Measurements from ENCODE around the gene ADGRV1. TPM values are rescaled to one million over a fixed set of nuclear protein-coding genes. Genes with fewer than 3 reads are reported as not detected.

Gene ADGRV1
- total RNA-seq, 4 donors from 2014 or later = 129 to 158 (median 145) TPM

- intact Hi-C loops (cut with DNase I) = loop anchor here (10.0 kb wide), 1 partner anchor 165 kb away; no protein-coding TSS in a partner anchor
- WGBS, 2 donors = 80 to 83% methylated on average over 5 of the region's 5 CpGs
- no peak for DNase-seq
- no peak overlapping the region for H3K27ac ChIP-seq
- no peaks in the 10 kb centered on the region for H3K27me3 ChIP-seq
- no peaks in the 10 kb centered on the region for H3K36me3 ChIP-seq
- no peaks in the 10 kb centered on the region for H3K9me3 ChIP-seq
- H3K4me3 ChIP-seq (replicated peaks in 1 of 3) = no peak overlapping the region
- TF ChIP-seq CTCF (IDR thresholded peaks at IDR 0.05) (no peak), POLR2A (IDR thresholded peaks at IDR 0.05) (no peak)
- H3K4me1 ChIP-seq = peaks cover 29 to 34% of the 10 kb centered on the region in 2 donors
Measured at GRCh38 chr5:90930062-90930461, 371.5 kb downstream of the ADGRV1 start.

DNA sequence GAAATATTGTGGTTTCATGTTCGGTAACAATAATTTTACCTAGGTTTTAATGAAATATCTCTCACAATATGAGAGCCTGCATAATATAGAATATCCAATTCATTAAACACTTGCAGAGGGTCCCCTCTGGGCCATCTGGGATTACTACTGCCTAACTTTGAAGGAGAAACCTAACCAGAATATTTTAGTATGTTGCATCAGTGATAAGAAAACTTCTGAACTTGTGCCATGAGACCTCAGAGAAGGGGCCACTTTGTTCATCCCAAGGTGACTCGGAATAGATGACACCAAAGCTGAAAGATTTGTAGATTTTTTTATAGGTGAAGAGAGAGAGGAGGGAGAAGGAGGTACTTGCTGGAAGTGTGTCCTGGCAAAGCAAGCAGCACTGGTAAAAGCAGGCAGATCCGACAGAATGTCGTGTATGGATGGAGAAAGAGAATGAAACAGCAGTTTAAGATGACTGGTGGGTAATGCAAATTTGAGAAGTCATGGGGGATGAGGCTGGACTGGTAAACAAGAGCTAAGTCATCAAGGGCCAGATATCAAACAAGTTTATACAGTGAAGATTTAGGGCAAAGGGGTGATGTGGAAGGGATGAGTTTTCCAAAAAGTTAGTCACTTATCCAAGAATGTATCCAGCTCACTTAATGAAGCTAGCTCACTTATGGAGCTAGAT, 372.3 kb downstream of the ADGRV1 start:
- no peak for TF ChIP-seq CTCF (IDR thresholded peaks at IDR 0.05)
- TF ChIP-seq POLR2A (IDR thresholded peaks at IDR 0.05) = no peak
- Histone ChIP-seq H3K4me1 (peaks cover 29 to 34% of the 10 kb centered on the region in 2 donors), H3K9me3 (no peaks in the 10 kb centered on the region), H3K4me3 (replicated peaks in 1 of 3) (no peak overlapping the region), H3K36me3 (no peaks in the 10 kb centered on the region), H3K27ac (peak overlapping the region; percentile 60 to 87 (median 77)), H3K27me3 (no peaks in the 10 kb centered on the region)
- 52 to 54% methylated on average over 4 of the region's 4 CpGs for WGBS, 2 donors
- DNase-seq = peak in 1 of 2 donors; percentile 10
- intact Hi-C loops (cut with DNase I) = loop anchor here (10.0 kb wide), 1 partner anchor 164 kb away; no protein-coding TSS in a partner anchor

GRCh38 chr5:90932052-90932699, 373.6 kb downstream of the ADGRV1 start:
- intact Hi-C loops (cut with DNase I) = loop anchor here (10.0 kb wide), 1 partner anchor 163 kb away; no protein-coding TSS in a partner anchor
- Histone ChIP-seq H3K4me1 (peaks cover 29 to 34% of the 10 kb centered on the region in 2 donors), H3K4me3 (replicated peaks in 1 of 3) (no peak overlapping the region), H3K27ac (peak overlapping the region; percentile 60 to 87 (median 77)), H3K27me3 (no peaks in the 10 kb centered on the region), H3K9me3 (no peaks in the 10 kb centered on the region), H3K36me3 (no peaks in the 10 kb centered on the region)
- TF ChIP-seq CTCF (IDR thresholded peaks at IDR 0.05) (peak; percentile 69 to 96 (median 81)), POLR2A (IDR thresholded peaks at IDR 0.05) (peak in 1 of 2 donors; percentile 9)
- WGBS, 2 donors = 3 to 4% methylated on average over 4 of the region's 4 CpGs
- peak; percentile 53 to 60 for DNase-seq

DNA sequence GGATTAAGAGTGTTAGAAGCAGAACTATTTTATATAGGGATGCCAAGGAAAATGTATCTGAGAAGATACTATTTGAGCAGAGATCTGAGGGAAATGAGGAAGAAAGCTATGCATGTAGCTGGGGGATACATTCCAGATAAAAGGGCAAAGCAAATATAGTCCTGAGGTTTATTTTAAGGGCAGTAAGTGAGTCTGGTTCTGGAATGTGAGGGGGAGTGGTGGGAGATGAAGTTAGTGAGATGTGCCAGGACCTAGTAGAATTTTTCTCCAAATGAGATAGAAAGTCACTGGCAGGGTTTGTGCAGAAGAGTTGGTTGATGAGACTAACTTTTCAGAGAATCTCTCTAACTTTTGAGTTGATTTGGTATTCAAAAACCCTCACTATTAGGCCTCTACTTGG, 374.7 kb downstream of the ADGRV1 start:
- peaks cover 29 to 42% of the 10 kb centered on the region in 2 donors for H3K4me1 ChIP-seq
- no peaks in the 10 kb centered on the region for H3K9me3 ChIP-seq
- TF ChIP-seq CTCF (IDR thresholded peaks at IDR 0.05) (no peak), POLR2A (IDR thresholded peaks at IDR 0.05) (no peak)
- no peak for DNase-seq
- H3K27me3 ChIP-seq = no peaks in the 10 kb centered on the region
- intact Hi-C loops (cut with DNase I) = loop anchor here (10.0 kb wide), 1 partner anchor 162 kb away; no protein-coding TSS in a partner anchor
- peak overlapping the region; percentile 56 to 87 (median 77) for H3K27ac ChIP-seq
- no peaks in the 10 kb centered on the region for H3K36me3 ChIP-seq
- H3K4me3 ChIP-seq (replicated peaks in 1 of 3) = no peak overlapping the region

All from thyroid gland (tissue), 4 donors.